Cardiac fibroblast (primary cell): Measurements from ENCODE around the gene PDE11A.
A peak's percentile ranks its signal among the peaks of the same experiment; 100 is the strongest.

Source experiments
- DNase-seq, 2 donors: peaks; one replicate each; pipeline versions ENCODE4 v3.0.0 to v3.0.0-alpha.2; 2010; ENCODE audit warnings: low read depth in 2 of 2
- H3K4me3 ChIP-seq, 2 donors: replicated peaks in 1 of 2; 1 replicate in 1 of 2; 2 replicates in 1 of 2; pipeline ENCODE4 v1.5.1; 2011; ENCODE audit warnings: low read depth in 2 of 2, low read length in 2 of 2, mild to moderate bottlenecking in 2 of 2, moderate library complexity in 1 of 2
- CTCF ChIP-seq: IDR thresholded peaks from one replicate; pipeline ENCODE4 v1.5.1; 2011; ENCODE audit warnings: low read depth, mild to moderate bottlenecking, low read length, inconsistent platforms

Gene PDE11A

GRCh38 chr2:177640423-177640822 is 432.2 kb downstream of the PDE11A start:
- H3K4me3 ChIP-seq = no peak overlapping the region
- TF ChIP-seq CTCF = no peak
- DNase-seq = no peak

DNA sequence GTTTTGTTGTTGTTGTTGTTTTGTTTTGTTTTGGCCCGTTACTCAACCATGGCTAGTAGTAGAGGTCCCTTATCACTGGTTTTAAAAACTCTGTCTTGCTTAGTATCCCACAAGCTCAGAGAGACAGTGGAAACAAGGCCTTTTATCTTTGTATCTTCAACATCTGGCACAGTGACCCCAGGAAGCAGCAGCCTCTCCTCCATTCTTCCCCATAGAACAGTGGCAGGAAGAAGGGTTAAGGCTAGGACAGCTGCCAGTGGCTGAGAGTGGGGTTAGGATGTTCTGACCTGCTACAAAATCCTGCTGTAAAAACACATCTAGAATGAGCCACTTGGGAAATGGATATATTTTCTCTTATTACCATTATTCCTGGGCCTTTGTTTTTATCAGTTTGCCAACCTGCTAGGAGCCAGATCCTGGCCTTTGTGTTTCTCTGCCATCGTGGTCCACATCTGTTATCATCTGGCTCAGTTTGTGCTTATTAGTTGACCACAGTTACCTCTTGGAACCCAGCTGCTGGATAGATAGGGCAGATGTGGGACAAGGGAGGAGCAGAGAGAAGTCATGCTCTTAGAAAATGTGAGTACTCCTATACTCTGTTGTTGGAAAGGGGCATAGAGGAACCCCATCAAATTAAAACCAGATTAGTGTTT is 433.2 kb downstream of the PDE11A start:
- TF ChIP-seq CTCF = no peak
- H3K4me3 ChIP-seq = no peak overlapping the region
- DNase-seq = no peak

GRCh38 chr2:177638507-177638906 is 434.1 kb downstream of the PDE11A start:
- no peak overlapping the region for H3K4me3 ChIP-seq
- no peak for TF ChIP-seq CTCF
- DNase-seq = no peak

DNA sequence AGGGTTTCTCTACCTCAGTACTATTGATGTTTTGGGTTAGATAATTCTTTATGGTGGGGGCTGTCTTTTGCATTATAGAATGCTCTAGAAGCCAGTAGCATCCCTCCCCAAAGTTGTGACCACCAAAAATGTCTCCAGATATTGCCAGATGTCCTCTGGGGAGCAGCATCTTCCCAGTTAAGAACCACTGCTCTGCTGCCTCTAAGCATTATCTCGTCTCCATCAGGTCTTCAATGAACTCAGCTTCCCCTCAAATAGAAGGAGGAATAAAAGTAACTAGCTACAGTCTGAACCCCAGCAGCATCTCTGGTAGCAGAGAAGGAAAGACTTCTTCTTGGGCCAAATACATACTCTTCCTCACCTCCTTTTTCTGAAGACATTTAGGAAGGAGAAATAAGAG is 435.9 kb downstream of the PDE11A start:
- no peak for DNase-seq
- no peak overlapping the region for H3K4me3 ChIP-seq
- TF ChIP-seq CTCF = no peak

DNA sequence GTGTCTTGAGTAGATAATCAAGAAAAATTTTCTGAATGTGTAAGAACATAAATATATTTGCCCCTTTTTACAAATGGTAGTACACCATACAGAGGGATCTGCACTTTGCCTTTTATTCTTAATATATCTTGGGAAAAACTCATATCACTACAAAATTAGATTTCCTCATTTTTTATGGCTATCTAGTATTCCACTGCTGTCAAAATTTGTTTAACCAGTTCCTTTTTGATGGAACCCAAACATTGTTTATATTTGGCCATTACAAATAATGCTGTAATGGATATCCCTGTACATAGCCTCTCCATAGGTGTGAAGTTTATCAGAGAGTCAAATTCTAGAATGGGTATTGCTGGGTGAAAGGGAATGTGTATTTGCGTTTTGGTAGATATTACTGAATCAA is 436.9 kb downstream of the PDE11A start:
- no peak for TF ChIP-seq CTCF
- H3K4me3 ChIP-seq = no peak overlapping the region
- DNase-seq = no peak

- DNase-seq = no peak
- no peak for TF ChIP-seq CTCF
- H3K4me3 ChIP-seq = peak overlapping the region in 1 of 2 donors; percentile 29
Measured at GRCh38 chr2:177633910-177634294, 438.7 kb downstream of the PDE11A start.

GRCh38 chr2:177633111-177633510 is 439.5 kb downstream of the PDE11A start:
- TF ChIP-seq CTCF = no peak
- no peak for DNase-seq
- no peak overlapping the region for H3K4me3 ChIP-seq
